ENCODE results near the gene GAK.

Gene GAK

DNA sequence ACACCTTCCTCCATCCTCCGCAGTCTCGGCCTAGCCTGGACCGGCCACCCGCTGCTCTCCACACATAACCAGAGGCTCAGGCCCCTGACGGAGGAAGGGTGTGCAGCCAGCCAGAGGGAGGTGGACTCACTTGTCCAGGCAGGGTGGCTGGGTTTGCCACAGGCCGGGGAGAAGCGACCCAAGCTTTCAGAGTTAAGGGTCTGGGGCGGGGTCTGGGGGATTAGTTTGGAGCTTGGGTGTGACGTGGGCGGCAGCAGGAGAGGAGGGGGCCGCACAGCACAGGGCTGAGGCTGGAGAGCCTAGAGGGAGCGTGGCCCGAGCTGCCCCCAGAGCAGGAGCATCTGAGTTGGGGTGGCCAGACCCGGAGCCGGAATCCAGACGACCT is 83.8 kb downstream of the GAK start:
- no peak for DNase-seq (ENCODE audit: low spot score)

DNA sequence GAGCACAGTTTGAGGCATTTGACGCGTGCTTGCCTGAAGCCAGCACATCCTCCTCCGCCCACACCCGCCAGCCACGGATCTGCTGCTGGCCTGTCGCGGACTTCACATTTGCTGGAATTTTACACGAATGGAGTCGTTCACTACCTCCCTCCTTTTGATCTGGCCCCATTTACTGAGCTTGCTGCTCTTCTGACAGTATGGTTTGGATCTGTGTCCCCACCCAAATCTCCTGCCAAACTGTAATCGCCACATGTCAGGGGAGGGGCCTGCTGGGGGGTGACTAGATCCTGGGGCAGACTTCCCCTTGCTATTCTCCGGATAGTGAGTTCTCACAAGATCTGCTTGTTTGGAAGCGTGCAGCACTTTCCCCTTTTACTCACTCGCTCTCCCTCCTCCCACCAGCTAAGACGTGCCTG is 86.3 kb downstream of the GAK start:
- peak; percentile 80 for DNase-seq (ENCODE audit: low spot score)

DNA sequence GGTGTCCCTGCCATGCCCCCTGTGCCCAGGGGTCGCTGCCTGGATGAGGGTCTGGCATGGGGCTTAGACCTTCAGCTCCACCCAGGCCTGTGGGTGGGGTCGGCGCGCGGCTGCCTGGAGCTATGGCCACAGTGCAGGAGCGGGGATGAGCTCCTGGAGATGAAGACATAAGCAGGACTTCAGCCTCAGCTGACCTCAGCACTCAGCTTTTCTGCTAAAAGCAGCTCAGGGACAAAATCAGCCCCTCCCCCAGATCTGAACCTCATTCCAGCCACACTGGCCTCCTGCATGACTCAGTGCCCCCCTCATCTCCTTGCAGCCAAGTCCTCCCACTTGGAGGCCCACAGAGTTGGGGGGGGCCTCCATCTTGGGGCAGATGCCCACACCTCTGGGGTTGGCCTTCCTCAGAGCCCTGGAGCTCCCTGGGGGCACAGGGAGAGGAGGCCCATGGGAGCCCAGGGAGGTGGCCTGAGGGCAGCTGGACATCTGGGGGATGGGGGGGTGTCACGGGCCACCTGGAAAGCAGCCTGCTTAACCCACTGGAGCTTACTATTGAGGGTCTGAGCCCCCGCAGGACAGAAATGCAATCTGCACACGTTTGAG is 86.8 kb downstream of the GAK start:
- peak; percentile 75 for DNase-seq (ENCODE audit: low spot score)

DNA sequence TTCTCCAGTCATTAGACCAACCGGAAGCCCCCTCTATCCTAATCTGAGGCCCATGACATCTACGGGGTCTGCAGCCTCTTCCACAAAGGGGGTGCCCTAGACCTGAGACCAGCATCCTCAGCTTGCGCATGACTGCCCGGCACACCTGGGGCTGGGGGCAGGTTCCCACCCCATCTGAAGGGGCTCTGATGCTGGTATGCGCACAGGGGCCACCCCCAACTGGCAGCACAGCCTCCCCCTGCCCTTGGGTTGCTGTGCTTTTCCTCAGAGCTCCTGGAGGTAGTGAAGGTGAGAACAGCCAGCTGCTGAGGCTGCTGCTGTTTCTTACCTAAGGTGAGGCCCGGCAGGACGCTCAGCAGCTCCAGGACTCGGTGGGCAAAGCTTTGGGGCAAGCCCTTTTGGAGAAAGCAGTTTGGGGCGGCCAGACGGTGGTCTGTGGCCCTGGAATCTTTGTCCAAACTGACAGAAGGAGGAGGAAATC is 87.3 kb downstream of the GAK start:
- DNase-seq (ENCODE audit: low spot score) = no peak

GRCh38 chr4:839675-840443 is 92.3 kb downstream of the GAK start:
- DNase-seq (ENCODE audit: low spot score) = no peak

- DNase-seq (ENCODE audit: low spot score) = no peak
Measured at GRCh38 chr4:837772-838171, 94.3 kb downstream of the GAK start.

DNA sequence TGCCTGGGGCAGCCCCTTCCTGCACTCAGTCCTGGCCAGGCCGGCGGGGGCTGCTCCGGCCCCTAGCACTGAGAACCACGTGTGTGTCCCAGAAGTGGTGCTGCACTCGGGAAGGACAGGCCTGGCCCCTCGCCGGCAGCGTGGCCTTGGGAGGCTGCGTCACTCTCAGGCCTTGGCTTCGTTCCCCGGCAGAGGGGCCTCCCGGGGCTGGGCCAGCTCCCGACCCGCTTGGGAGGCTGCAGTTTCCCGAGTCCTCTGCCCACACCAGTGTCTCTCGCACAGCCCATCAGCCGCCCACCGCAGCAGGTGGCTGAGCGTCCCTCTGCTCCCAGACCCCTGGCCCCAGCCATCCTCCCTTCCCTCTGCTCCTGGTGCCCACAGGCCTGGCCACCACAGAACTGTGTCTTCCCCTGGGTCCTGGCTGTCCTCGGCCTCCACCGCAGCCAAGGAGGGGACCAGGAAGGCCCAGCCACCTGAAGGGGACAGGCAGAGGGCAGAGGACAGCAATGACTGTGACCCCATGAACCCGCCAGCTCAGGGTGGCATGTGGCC is 95.3 kb downstream of the GAK start:
- DNase-seq (ENCODE audit: low spot score) = no peak

GRCh38 chr4:836003-836511 is 96.1 kb downstream of the GAK start:
- DNase-seq (ENCODE audit: low spot score) = no peak

DNA sequence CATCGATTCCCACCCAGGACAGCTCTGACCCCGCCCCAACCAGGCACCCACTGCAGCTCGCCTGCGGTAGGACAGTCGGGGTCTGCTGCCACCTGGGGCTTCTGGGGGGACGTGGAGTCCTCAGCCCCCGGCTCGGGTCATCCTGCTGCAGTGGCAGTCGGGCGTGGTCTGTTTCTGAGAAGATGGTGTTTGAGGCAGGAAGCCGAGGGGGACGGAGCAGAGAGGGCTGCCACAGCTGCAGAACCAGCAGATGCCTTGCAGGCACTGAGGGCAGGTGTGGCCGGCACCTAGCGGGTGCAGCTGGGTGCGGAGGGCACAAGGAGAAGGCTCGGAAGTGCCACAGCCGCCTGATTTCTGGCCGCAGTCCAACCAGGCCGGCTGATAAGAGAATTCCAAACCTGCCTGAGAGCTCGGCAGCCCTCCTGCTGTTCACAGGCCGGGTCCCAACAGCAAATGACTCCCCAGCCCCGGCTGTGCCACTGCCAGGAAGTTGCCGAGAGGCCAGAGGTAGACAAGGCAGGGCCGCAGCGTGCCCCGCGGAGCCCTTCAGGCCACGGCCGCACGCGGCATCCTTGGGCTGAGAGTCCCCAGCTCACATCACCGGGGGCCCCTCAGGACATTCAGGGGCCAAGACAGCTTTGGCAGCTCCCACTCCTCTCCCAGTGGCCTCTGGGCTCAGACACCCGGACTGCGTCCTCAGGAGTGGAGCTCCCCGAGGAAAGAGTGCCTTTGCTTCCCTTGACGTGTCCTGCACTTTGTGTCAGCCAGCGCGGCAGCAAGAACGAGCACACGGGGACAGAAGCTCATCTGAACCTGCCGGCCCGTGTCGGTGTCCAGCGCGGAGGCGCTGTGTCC is 96.7 kb downstream of the GAK start:
- no peak for DNase-seq (ENCODE audit: low spot score)

DNA sequence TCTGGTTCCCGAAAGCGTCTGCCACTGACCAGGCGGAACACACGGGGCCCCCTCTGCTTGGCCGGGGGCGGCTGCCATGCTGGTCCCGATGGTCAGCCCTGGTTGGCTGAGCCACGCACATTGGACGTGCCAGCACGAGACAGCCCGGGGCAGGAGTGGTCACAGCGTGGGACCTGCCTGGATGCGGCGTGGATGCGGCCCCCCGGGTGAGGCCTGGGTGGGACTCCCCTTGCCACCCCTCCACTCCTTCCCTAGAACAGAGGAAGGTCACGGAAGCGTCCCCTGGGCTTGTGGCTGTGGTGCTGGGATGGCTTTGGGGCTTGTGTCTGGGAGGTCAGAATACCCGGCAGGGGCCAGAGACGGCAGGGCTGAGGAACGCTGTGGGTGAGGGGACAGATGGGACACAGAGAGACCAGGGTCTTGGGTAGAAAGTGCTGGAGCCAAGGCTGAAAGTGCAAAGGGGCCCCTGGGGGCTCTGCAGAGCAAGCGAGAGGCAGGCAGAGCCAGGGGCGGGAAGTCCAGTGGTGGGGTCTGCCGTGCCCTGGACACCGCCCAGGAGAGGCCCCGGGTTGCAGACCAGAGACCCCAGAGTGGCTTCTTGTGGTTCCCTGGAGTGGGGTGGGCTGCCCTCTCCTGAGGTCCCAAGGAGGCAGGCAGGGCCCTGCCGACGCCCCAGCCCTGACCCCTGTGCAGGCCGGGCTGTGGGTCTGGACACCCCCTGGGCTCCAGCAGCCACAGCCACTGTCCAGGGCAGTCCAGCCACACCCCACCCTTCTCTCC is 97.6 kb downstream of the GAK start:
- DNase-seq (ENCODE audit: low spot score) = no peak

GRCh38 chr4:833731-834367 is 98.3 kb downstream of the GAK start:
- no peak for DNase-seq (ENCODE audit: low spot score)

DNA sequence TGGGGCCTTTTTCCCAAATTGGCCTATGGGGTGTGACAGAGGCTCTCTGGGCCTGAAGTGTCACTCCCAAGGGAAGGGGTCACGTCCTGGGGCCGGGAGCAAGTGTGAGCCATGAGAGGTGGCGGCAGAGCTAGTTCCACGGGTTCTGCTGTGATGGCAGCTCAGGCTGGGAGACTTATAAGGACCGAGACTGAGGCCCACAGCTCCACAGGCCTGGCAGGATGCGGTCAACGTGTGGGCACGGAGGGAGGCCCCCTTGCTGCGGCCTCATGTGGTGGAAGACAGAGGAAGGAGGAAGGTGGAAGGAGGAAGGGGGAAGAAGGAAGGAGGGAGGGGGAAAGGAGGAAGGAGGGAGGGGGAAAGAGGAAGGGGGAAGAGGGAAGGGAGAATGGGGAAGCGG is 99.0 kb downstream of the GAK start:
- no peak for DNase-seq (ENCODE audit: low spot score)

DNA sequence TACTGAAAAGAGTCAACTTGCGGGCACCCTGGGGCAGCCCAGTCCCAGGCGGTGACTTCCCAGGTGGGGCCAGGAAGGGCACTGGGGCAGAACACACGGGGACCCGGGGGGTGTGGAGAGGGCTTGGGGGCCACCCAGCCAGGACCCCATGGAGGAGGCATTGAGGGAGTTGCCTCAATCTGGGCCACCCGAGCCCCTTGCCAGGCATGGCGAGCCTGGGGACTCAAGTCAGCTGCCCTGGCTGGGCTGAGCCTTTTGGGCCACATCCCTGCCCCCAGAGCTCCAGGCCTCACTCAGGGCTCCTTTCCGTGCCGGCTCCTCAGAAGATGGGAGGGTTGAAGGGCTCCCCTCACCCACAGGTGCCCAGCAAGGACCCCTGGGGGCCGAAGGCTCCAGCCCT is 99.6 kb downstream of the GAK start:
- no peak for DNase-seq (ENCODE audit: low spot score)

- DNase-seq (ENCODE audit: low spot score) = no peak
Measured at GRCh38 chr4:832108-832507, 100.0 kb downstream of the GAK start.

GRCh38 chr4:831483-831805 is 100.7 kb downstream of the GAK start:
- DNase-seq (ENCODE audit: low spot score) = no peak

DNA sequence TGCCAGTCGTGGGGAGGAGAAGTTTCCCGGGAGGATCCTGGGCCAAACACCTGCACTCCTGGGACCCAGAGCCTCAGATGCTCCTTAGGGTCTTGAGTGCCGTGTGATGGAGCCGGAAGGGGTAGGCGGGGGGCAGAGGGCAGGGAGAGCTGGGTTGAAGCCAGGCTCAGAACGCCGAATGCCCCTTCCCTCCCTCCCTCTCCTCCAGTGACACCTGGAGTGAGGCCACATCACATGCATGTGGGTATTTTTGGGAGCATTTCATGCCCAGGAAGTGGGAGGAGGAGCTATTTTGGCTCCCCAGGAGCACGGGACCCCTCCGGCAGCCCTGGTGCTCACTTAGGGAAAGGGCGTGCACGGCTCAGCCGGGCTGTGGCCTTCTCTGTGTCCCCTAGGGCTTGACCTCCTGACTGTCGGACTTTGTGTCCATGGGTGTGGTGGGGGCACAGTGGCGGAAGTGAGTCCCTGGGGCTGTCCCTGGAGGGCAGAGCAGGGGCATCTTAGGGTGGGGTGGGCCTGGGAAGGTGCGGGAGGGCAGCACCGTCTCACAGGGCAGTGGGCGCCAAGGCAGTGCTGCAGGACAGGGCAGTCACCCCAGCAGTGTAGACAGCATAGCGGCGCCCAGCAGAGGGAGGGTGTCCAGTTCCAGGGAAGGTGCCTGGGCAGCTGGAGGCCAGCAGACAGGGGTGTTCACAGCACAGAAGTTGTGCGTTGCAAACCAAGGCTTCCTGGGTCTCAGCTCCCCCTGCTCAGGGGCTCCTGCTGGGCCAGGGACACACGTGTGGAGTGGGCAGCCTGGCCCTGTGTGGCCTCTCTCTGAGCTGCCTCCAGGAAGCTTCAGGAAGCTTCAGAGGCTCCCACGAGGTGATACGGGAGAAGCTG is 101.3 kb downstream of the GAK start:
- DNase-seq (ENCODE audit: low spot score) = no peak

- DNase-seq (ENCODE audit: low spot score) = no peak
Measured at GRCh38 chr4:829761-830600, 102.1 kb downstream of the GAK start.

DNA sequence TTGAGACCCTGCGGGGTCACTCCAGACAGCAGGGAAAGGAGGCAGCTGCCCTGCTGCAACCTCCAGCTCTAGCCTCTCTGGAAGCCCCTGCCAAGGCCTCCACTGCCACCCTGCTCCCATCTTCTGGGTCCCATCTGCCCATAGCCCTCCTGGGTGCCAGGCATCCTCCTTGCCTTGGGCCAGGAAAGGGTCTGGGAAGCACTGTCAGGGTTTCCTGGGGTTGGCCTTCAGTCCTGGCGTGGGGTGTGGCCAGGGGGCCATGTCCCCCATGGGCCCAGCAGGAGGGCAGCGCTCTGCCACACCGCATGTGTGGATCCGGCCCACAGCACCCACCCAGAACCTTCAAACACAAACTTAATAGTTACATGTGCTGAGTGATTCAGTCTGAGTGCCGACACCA is 102.8 kb downstream of the GAK start:
- DNase-seq (ENCODE audit: low spot score) = no peak

DNA sequence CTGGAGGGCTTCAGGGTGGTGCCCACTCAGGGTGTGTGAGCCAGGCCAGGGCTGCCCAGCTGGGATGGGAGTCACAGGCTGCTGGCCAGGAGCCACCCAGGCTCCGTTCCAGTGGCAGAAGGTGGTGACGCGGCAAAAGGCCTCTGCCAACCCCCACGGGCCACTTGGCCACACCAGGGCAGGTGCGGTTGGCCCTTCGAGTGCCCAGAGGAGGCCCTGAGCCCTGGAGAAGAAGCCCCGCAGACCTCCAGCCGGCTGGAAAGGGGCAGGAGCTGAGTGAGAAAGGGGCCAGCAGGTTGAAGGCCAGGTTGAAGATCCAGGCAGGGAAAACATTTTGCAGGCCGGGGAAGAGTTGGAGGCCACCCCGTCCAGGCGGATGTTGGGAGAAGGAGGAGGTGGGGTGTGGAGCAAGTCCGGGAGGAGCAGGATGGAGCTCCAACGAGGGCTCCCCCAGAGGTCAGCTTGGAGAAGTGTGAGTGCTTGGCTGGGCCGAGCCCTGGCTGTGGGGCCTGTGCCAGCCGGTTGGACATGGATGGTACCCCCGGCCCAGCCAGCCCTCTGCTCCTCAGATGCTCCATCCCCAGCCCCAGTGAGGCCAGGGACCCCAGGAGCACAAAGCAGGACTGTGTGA is 103.4 kb downstream of the GAK start:
- DNase-seq (ENCODE audit: low spot score) = peak; percentile 67

All from AG20443 (cell line).